Fibroblast of the aortic adventitia (primary cell): ENCODE data around the gene PDHX. TPM values are rescaled to one million over a fixed set of nuclear protein-coding genes. Genes with fewer than 3 reads are reported as not detected.

Experiments
- DNase-seq: peaks from one replicate; pipeline ENCODE4 v3.0.0-alpha.2; 2010; ENCODE audit warnings: low read depth
- H3K4me3 ChIP-seq: 2 replicates; pipeline ENCODE4 v1.5.1; 2011; ENCODE audit warnings: low read depth, mild to moderate bottlenecking, control low read depth, low read length, moderate library complexity
- total RNA-seq: library from RNA; depleted of rRNA; stranded (reverse); fragments of >200 nt; gene quantifications from 2 replicates; pipeline ENCODE4 v1.2.3, GENCODE V29; 2012; ENCODE audit warnings: low replicate concordance
- TF ChIP-seq, protein P1 (sequence below): IDR thresholded peaks from 2 replicates; pipeline ENCODE4 v1.5.1; 2011; ENCODE audit warnings: mild to moderate bottlenecking, low read length, control low read depth, inconsistent platforms; ENCODE audit not compliant: insufficient read depth

The PDHX gene
- total RNA-seq, 1 donor = 36.6 TPM

DNA sequence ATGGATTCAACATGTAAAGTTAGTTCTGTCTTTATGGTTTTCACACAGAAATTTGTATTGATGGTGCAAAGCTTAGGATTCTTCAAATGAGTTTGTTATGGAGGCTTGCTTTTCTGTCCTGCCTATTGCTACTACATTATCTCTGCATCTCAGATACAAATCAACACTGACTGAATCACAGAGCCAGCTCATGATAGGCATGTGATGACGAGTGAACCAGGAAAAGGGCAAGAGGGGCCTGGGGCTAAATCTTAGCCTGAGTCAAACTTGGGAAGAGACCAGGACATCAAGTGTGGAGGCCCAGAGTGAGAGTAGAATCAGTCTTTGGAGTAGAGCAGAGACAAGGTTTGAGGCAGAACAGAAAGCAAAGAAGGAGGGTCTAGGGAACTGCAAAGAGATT lies 115.4 kb downstream of the PDHX start:
- DNase-seq = no peak
- no peak overlapping the region for H3K4me3 ChIP-seq
- TF ChIP-seq, protein P1, sequence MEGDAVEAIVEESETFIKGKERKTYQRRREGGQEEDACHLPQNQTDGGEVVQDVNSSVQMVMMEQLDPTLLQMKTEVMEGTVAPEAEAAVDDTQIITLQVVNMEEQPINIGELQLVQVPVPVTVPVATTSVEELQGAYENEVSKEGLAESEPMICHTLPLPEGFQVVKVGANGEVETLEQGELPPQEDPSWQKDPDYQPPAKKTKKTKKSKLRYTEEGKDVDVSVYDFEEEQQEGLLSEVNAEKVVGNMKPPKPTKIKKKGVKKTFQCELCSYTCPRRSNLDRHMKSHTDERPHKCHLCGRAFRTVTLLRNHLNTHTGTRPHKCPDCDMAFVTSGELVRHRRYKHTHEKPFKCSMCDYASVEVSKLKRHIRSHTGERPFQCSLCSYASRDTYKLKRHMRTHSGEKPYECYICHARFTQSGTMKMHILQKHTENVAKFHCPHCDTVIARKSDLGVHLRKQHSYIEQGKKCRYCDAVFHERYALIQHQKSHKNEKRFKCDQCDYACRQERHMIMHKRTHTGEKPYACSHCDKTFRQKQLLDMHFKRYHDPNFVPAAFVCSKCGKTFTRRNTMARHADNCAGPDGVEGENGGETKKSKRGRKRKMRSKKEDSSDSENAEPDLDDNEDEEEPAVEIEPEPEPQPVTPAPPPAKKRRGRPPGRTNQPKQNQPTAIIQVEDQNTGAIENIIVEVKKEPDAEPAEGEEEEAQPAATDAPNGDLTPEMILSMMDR = no peak

DNA sequence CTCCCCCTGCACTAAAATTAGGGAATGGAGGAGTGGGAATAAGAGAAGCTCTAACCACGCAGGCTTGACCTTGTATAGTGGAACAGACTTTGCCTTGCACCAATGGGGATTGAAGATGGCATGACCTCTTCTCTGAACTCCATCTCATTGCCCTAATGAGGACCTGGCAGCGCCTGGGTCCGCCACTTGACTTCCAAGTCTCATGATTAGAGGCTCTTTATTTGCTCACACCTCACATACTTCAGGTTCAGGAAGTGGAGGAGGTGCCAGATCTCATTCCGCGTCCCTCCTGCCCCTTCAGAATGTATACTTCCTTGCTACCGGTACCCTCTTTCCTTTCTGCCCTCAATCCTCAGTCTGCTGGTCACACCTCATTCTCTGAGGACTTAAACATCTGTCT lies 116.6 kb downstream of the PDHX start:
- no peak for DNase-seq
- H3K4me3 ChIP-seq = no peak overlapping the region
- TF ChIP-seq, protein P1 = no peak

DNA sequence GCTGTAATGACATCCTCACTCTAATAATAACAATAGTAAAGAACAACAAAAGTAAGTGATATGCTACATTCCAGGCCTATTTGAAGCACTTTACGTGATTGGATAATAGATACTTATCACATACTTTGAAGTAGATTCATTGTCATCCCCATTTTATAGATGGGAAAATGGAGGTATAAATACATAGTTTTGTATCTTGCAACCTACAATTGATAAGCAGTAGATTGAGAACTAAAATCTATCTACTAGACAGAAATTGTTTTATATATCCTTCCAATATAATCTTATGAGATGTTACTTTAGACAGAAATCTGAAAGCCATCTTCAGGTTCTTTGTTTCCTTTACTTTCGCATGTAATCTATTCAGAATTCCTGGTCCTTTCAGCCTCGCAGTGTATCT lies 118.0 kb downstream of the PDHX start:
- TF ChIP-seq, protein P1 = no peak
- DNase-seq = no peak
- no peak overlapping the region for H3K4me3 ChIP-seq

DNA sequence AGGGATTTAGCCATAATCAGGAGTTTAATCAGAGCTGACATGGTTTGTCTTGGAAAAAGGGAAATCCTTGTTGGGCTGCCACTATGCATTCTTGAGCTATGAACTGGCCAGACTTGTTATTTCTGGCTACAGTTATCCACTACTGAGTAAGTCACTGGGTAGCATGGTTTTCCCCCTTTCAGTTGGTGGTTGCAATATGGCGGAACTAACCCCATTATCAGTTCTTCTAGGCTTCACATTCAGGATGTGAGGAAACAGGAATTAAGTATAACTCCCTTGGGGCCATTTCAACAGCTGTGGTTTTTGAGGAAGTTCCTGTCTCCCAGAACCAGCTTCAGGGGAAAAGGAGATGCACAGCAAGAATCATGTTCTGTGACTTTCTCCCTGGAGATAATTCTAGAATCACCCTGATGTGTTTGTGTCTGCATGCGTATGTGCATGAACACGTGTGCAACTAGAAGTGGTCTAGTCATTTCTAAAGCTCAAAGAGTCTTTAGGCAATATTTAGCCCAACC lies 119.5 kb downstream of the PDHX start:
- no peak overlapping the region for H3K4me3 ChIP-seq
- TF ChIP-seq, protein P1 = no peak
- peak; percentile 99 for DNase-seq

DNA sequence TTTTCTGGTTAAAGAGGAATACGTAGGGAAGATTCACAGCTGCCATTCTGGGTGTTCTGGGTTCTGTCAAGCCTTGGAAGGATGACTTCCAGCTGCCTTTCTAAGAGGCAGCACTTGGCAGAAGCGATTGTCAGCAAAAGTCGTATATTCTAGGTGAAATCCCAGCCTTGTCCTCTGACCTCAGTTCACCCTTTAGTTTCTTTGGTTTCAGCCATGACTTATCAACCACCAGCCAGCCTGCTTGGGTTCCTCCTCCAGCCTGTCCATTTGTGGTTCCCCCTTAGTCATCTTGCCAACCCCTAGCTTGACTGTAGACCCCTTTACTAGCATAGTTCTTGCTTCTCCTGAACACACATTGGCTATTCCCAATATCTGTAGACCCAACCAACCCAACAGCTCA lies 120.2 kb downstream of the PDHX start:
- no peak for DNase-seq
- H3K4me3 ChIP-seq = no peak overlapping the region
- TF ChIP-seq, protein P1 = no peak

DNA sequence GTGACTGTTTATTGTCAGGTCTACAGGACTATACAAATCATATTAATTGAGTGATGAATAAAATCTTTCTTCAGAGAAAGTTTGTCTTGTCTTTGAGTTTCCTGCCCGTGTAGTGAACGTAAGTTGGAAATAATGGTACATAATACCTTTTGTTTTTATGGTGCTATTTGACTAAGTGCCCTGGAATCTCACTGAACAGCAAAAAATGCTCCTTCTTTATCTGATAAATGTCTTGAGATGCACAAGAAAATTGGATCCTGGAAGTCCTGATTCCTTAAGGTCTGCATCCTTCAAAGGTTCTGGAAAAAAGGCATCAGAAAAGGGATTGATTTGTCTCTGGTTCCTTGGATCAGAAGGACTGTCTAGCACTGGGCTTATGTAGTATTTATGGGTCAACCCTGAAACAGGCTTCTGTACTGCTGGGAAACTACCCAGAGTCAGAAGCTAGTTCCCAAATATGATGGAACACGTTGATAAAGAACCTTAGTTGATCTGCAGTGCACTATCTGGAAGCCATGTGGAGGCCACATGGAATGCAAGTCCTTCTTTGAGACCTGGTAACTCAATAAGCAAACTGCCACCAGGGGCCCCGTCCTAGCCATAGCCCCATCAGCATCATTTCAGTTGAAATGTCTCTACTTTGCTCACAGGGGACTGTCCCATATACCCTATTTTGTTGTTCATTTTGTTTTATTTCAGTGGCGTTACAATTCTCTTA lies 122.0 kb downstream of the PDHX start:
- H3K4me3 ChIP-seq = no peak overlapping the region
- TF ChIP-seq, protein P1 = no peak
- no peak for DNase-seq
